Stomach (tissue), 4 donors: ENCODE data around the gene CBL.
"Not testable (repeated sequence)": the region's sequence is repeated elsewhere in the genome, so short reads cannot be mapped to it uniquely, and the experiment has no call there.

ENCODE experiments used
- CTCF ChIP-seq, 7 experiments: fragments of 450-650 bp in 4 of 7; fragments of 200-600 bp in 3 of 7; sonication (generic) in 3 of 7; IDR thresholded peaks; one replicate each; pipeline ENCODE4 v1.5.1; 2016 to 2019; ENCODE audit warnings: antibody characterized with exemption in 7 of 7, control low read depth in 2 of 7, mild to moderate bottlenecking in 1 of 7
- EP300 ChIP-seq: sonication (generic); formaldehyde crosslinking; IDR thresholded peaks from one replicate; pipeline ENCODE4 v1.6.1; 2017; ENCODE audit warnings: antibody characterized with exemption

- TF ChIP-seq CTCF (IDR thresholded peaks at IDR 0.05); EP300: not testable (repeated sequence)
These were observed 4.9 kb upstream of the CBL start for GRCh38 chr11:119201236-119201635.
